HCT116 (cell line): ENCODE data around the gene ZSCAN21. TPM values are rescaled to one million over a fixed set of nuclear protein-coding genes. Genes with fewer than 3 reads are reported as not detected.

Source experiments
- ATAC-seq: fragments of 200-7000 bp; cut with Tn5 transposase; 2 replicates; pipeline ENCODE4 v1.9.1; 2020; ENCODE audit warnings: mild to moderate bottlenecking, moderate library complexity
- BruUV-seq: library from RNA; stranded (reverse); fragments of 400-500 nt; replicated peaks from 2 replicates; lab custom pipeline; 2021; lab: Mats Ljungman, UMichigan
- CTCF ChIA-PET: fragments of 300-600 bp; sonication (Branson Sonifier 250); formaldehyde crosslinking; loops from one replicate; lab custom pipeline; 2021; ENCODE audit warnings: antibody characterized with exemption; lab: Charles Lee
- POLR2A ChIA-PET: fragments of 300-600, 350-600 bp; sonication (Branson Sonifier 250); formaldehyde crosslinking; loops from one replicate; lab custom pipeline; 2021; ENCODE audit warnings: antibody characterized with exemption; lab: Charles Lee
- RAD21 ChIA-PET, 2 experiments: fragments of 300-600 bp; sonication (Branson Sonifier 250); formaldehyde crosslinking; loops; one replicate each; lab custom pipeline; 2023; ENCODE audit warnings: low total read pairs in 2 of 2; ENCODE audit not compliant: uncharacterized antibody in 2 of 2, unreplicated experiment in 2 of 2, low non-redundant PET in 1 of 2; lab: Charles Lee
- DNase-seq: peaks from one replicate; pipeline ENCODE4 v3.0.0-alpha.2; 2010; ENCODE audit warnings: low read depth, low spot score
- H2AFZ ChIP-seq: fragments of 200-600 bp; shearing (Covaris generic), sonication (generic); 2 replicates; pipeline ENCODE4 v1.6.1; 2017; ENCODE audit warnings: low read depth, mixed run types, mixed read lengths, antibody characterized with exemption, low read length; ENCODE audit not compliant: poor library complexity, severe bottlenecking
- H3K27ac ChIP-seq: 2 replicates; pipeline ENCODE4 v1.5.1; 2012; ENCODE audit warnings: low read depth, low read length
- H3K27me3 ChIP-seq: fragments of 200-600 bp; sonication (generic); 2 replicates; pipeline ENCODE4 v1.6.1; 2016; ENCODE audit warnings: mixed run types, low read length, mixed read lengths; ENCODE audit not compliant: insufficient read depth
- H3K36me3 ChIP-seq, 2 experiments: fragments of 200-500 bp in 1 of 2; fragments of 200-600 bp in 1 of 2; sonication (Bioruptor generic) in 1 of 2; sonication (generic) in 1 of 2; 2 replicates each; pipeline versions ENCODE4 v1.5.1 to v1.6.1; 2014 to 2016; ENCODE audit warnings: low read length in 2 of 2, inconsistent platforms in 1 of 2, mixed read lengths in 1 of 2, mixed run types in 1 of 2; ENCODE audit not compliant: insufficient read depth in 2 of 2, control insufficient read depth in 1 of 2
- H3K4me1 ChIP-seq, 2 experiments: fragments of 200-600 bp in 1 of 2; sonication (generic) in 1 of 2; 2 replicates each; pipeline versions ENCODE4 v1.5.1 to v1.6.1; 2012 to 2017; ENCODE audit warnings: low read length in 2 of 2, inconsistent platforms in 1 of 2, mild to moderate bottlenecking in 1 of 2, mixed read lengths in 1 of 2, mixed run types in 1 of 2, moderate library complexity in 1 of 2; ENCODE audit not compliant: insufficient read depth in 2 of 2, control insufficient read depth in 1 of 2
- H3K4me2 ChIP-seq: fragments of 200-600 bp; sonication (generic); 2 replicates; pipeline ENCODE4 v1.6.1; 2017; ENCODE audit warnings: mixed run types, low read length, mixed read lengths
- H3K4me3 ChIP-seq, 2 experiments: fragments of 200-600 bp in 1 of 2; sonication (generic) in 1 of 2; replicated peaks in 1 of 2; 2 replicates each; pipeline ENCODE4 v1.5.1; 2011 to 2016; ENCODE audit warnings: low read length in 2 of 2, control low read depth in 1 of 2, low read depth in 1 of 2, mild to moderate bottlenecking in 1 of 2, mixed read lengths in 1 of 2, mixed run types in 1 of 2
- H3K79me2 ChIP-seq: fragments of 200-600 bp; sonication (generic); 2 replicates; pipeline ENCODE4 v1.6.1; 2017; ENCODE audit warnings: mild to moderate bottlenecking, mixed run types, low read length, moderate library complexity, mixed read lengths; ENCODE audit not compliant: insufficient read depth
- H3K9ac ChIP-seq: fragments of 200-600 bp; sonication (generic); 2 replicates; pipeline ENCODE4 v1.6.1; 2016; ENCODE audit warnings: low read length, mixed read lengths
- H3K9me2 ChIP-seq: fragments of 200-600 bp; sonication (generic), shearing (Covaris generic); 2 replicates; pipeline ENCODE4 v1.6.1; 2017; ENCODE audit warnings: mixed run types, mild to moderate bottlenecking, moderate library complexity; ENCODE audit not compliant: insufficient read depth
- H3K9me3 ChIP-seq, 2 experiments: fragments of 200-500 bp in 1 of 2; fragments of 200-600 bp in 1 of 2; sonication (Bioruptor generic) in 1 of 2; sonication (generic) in 1 of 2; 2 replicates each; pipeline ENCODE4 v1.6.1; 2014 to 2017; ENCODE audit warnings: low read length in 2 of 2, mixed read lengths in 2 of 2, inconsistent platforms in 1 of 2, low read depth in 1 of 2, mild to moderate bottlenecking in 1 of 2, mixed run types in 1 of 2, moderate library complexity in 1 of 2; ENCODE audit not compliant: control insufficient read depth in 1 of 2, insufficient read depth in 1 of 2
- H4K20me1 ChIP-seq: fragments of 200-600 bp; sonication (generic), shearing (Covaris generic); 2 replicates; pipeline ENCODE4 v1.6.1; 2017; ENCODE audit warnings: mixed run types, mild to moderate bottlenecking, moderate library complexity; ENCODE audit not compliant: insufficient read depth
- ATF3 ChIP-seq: IDR thresholded peaks from 2 replicates; pipeline ENCODE4 v1.6.1; 2012
- CBX3 ChIP-seq: IDR thresholded peaks from 2 replicates; pipeline ENCODE4 v1.6.1; 2012; ENCODE audit warnings: low read depth
- CEBPB ChIP-seq: IDR thresholded peaks from 2 replicates; pipeline ENCODE4 v1.6.1; 2012; ENCODE audit warnings: low read depth
- CTCF ChIP-seq, 3 experiments: fragments of 200-600 bp in 1 of 3; sonication (generic) in 1 of 3; IDR thresholded peaks in 2 of 3; conservative IDR thresholded peaks in 1 of 3; 2 replicates each; pipeline ENCODE4 v1.5.1; 2012 to 2017; ENCODE audit warnings: low read depth in 2 of 3, low read length in 2 of 3, antibody characterized with exemption in 1 of 3, borderline replicate concordance in 1 of 3, control low read depth in 1 of 3, mild to moderate bottlenecking in 1 of 3, mixed read lengths in 1 of 3, mixed run types in 1 of 3, moderate library complexity in 1 of 3; ENCODE audit not compliant: insufficient read depth in 1 of 3
- EGR1 ChIP-seq: IDR thresholded peaks from 2 replicates; pipeline ENCODE4 v1.6.1; 2012; ENCODE audit warnings: low read depth
- ELF1 ChIP-seq: IDR thresholded peaks from 2 replicates; pipeline ENCODE4 v1.6.1; 2012; ENCODE audit warnings: low read depth, borderline replicate concordance
- EZH2phosphoT487 ChIP-seq: fragments of 200-600 bp; IDR thresholded peaks from 2 replicates; pipeline ENCODE4 v1.6.1; 2018; ENCODE audit warnings: antibody characterized with exemption, borderline replicate concordance
- JUND ChIP-seq: IDR thresholded peaks from 2 replicates; pipeline ENCODE4 v1.6.1; 2012
- MAX ChIP-seq: IDR thresholded peaks from 2 replicates; pipeline ENCODE4 v1.6.1; 2012
- POLR2A ChIP-seq: IDR thresholded peaks from 2 replicates; pipeline ENCODE4 v1.7.0; 2011; ENCODE audit warnings: borderline replicate concordance; ENCODE audit not compliant: insufficient read depth, insufficient read length; ENCODE audit errors: extremely low read depth
- POLR2AphosphoS5 ChIP-seq: IDR thresholded peaks from 2 replicates; pipeline ENCODE4 v1.6.1; 2011; ENCODE audit warnings: mild to moderate bottlenecking, low read depth, low read length, moderate library complexity
- REST ChIP-seq: IDR thresholded peaks from 2 replicates; pipeline ENCODE4 v1.6.1; 2012; ENCODE audit warnings: low read depth
- SIN3A ChIP-seq: IDR thresholded peaks from 2 replicates; pipeline ENCODE4 v1.6.1; 2012; ENCODE audit warnings: low read depth
- YY1 ChIP-seq: IDR thresholded peaks from 2 replicates; pipeline ENCODE4 v1.6.1; 2011; ENCODE audit warnings: low read length, low read depth, moderate library complexity, mild to moderate bottlenecking; ENCODE audit not compliant: insufficient replicate concordance; ENCODE audit errors: extremely low read depth
- intact Hi-C: fragments of 100-400 bp; cut with micrococcal nuclease; formaldehyde crosslinking; loops from 2 replicates; pipeline ENCODE4 v1.10.0; 2022
- total RNA-seq: library from RNA; stranded (reverse); gene quantifications from one replicate; pipeline ENCODE4 v1.2.1, GENCODE V29; 2021; ENCODE audit not compliant: unreplicated experiment

ZSCAN21 gene
- total RNA-seq, 1 experiment from 2014 or later, result 10.3 TPM

GRCh38 chr7:100064162-100064561 is 14.6 kb downstream of the ZSCAN21 start:
- H3K9me3 ChIP-seq, result no peaks in the 10 kb centered on the region
- H3K27me3 ChIP-seq, result no peaks in the 10 kb centered on the region
- H3K4me1 ChIP-seq, result no peaks in the 10 kb centered on the region
- peaks cover 5% of the 10 kb centered on the region in 2 experiments; a peak in 3 of 4 replicates for H3K36me3 ChIP-seq
- DNase-seq, result no peak
- no peak overlapping the region for H3K9ac ChIP-seq
- no peak overlapping the region for H3K4me2 ChIP-seq
- BruUV-seq, result TSS peak; percentile 34
- POLR2A ChIA-PET, result no interaction called here
- no peak for ATAC-seq
- no peak overlapping the region for H3K4me3 ChIP-seq
- no peaks in the 10 kb centered on the region for H3K9me2 ChIP-seq
- TF ChIP-seq MAX, result no peak
- TF ChIP-seq SIN3A, result no peak
- TF ChIP-seq JUND, result no peak
- no peak for TF ChIP-seq ATF3
- no peak for TF ChIP-seq CBX3
- TF ChIP-seq ELF1, result no peak
- TF ChIP-seq, all 23 proteins: peak for 0
- Histone ChIP-seq H4K20me1 (no peaks in the 10 kb centered on the region), H3K27ac (no peak overlapping the region), H2AFZ (no peak overlapping the region), H3K79me2 (no peaks in the 10 kb centered on the region)
- CTCF ChIA-PET, result interaction anchor here (1.3 kb wide), 1 partner anchor 70 kb away, joined by 4 read pairs; no protein-coding TSS in a partner anchor
- intact Hi-C loops, result no loop called here
- RAD21 ChIA-PET, result no interaction called here

- no peak overlapping the region for H3K4me2 ChIP-seq
- H3K27me3 ChIP-seq, result no peaks in the 10 kb centered on the region
- H3K27ac ChIP-seq, result no peak overlapping the region
- H3K9me2 ChIP-seq, result no peaks in the 10 kb centered on the region
- POLR2A ChIA-PET, result no interaction called here
- intact Hi-C loops, result no loop called here
- no peaks in the 10 kb centered on the region for H3K4me1 ChIP-seq
- no TSS peak for BruUV-seq
- H3K9ac ChIP-seq, result no peak overlapping the region
- H4K20me1 ChIP-seq, result no peaks in the 10 kb centered on the region
- DNase-seq (no peak), ATAC-seq (0 out of 2 replicates have a peak, but pooled peaks have one; percentile 16)
- no peaks in the 10 kb centered on the region for H3K79me2 ChIP-seq
- peaks cover 5 to 6% of the 10 kb centered on the region in 2 experiments; a peak in 2 of 4 replicates for H3K9me3 ChIP-seq
- H3K36me3 ChIP-seq, result peaks cover 11 to 17% of the 10 kb centered on the region in 2 experiments
- no peak overlapping the region for H2AFZ ChIP-seq
- no peak overlapping the region for H3K4me3 ChIP-seq
- RAD21 ChIA-PET, result no interaction called here
- CTCF ChIA-PET, result no interaction called here
- no peak for TF ChIP-seq YY1
- no peak for TF ChIP-seq CTCF (IDR thresholded peaks at IDR 0.05 in 2 of 3, conservative IDR thresholded peaks at IDR 0.05 in 1 of 3; ENCODE audit: borderline replicate concordance in 1 of 3, insufficient read depth in 1 of 3, low read depth in 2 of 3, low read length in 2 of 3)
- no peak for TF ChIP-seq REST
- TF ChIP-seq CEBPB, result no peak
- no peak for TF ChIP-seq EZH2phosphoT487
- TF ChIP-seq MAX, result no peak
- TF ChIP-seq POLR2AphosphoS5, result no peak
- TF ChIP-seq POLR2A, result no peak
- TF ChIP-seq EGR1, result no peak
Observed at GRCh38 chr7:100065452-100066186, 16.0 kb downstream of the ZSCAN21 start.
